K562 (cell line): ENCODE data around the gene EPO. TPM values are rescaled to one million over a fixed set of nuclear protein-coding genes. Genes with fewer than 3 reads are reported as not detected.

Experiments used
- BRD4 ChIP-seq: fragments of 200-600 bp; sonication (generic); IDR thresholded peaks from 2 replicates; pipeline ENCODE4 v1.6.1; 2017; ENCODE audit warnings: inconsistent platforms
- ETS2 ChIP-seq: IDR thresholded peaks from 2 replicates; pipeline ENCODE4 v1.6.1; 2016; ENCODE audit warnings: borderline replicate concordance, missing genetic modification characterization, mild to moderate bottlenecking, moderate library complexity, missing compliant biosample characterization; ENCODE audit not compliant: poor library complexity, severe bottlenecking
- GMEB1 ChIP-seq: fragments of 250-450 bp; sonication (Bioruptor Pico); IDR thresholded peaks from 2 replicates; pipeline ENCODE4 v1.4.0; 2020; ENCODE audit warnings: mild to moderate bottlenecking
- MEF2A ChIP-seq: IDR thresholded peaks from 2 replicates; pipeline ENCODE4 v1.6.1; 2011; ENCODE audit warnings: low read depth, mild to moderate bottlenecking, low read length, moderate library complexity; ENCODE audit not compliant: control insufficient read depth
- MITF ChIP-seq: IDR thresholded peaks from 2 replicates; pipeline ENCODE4 v1.6.1; 2014; ENCODE audit warnings: antibody characterized with exemption
- MXD1 ChIP-seq: fragments of 250-450 bp; sonication (Bioruptor Pico); IDR thresholded peaks from 2 replicates; pipeline ENCODE4 v1.8.0; 2021; ENCODE audit warnings: borderline replicate concordance, mild to moderate bottlenecking, moderate library complexity; ENCODE audit not compliant: poor library complexity, severe bottlenecking
- OTX1 ChIP-seq: fragments of 450-650 bp; formaldehyde crosslinking; IDR thresholded peaks from 2 replicates; pipeline ENCODE4 v1.4.0; 2022; ENCODE audit warnings: mild to moderate bottlenecking
- PCBP1 ChIP-seq: fragments of 200-400 bp; formaldehyde crosslinking; IDR thresholded peaks from 2 replicates; pipeline ENCODE4 v1.6.1; 2018; ENCODE audit warnings: mild to moderate bottlenecking, low read depth, low read length; ENCODE audit not compliant: poor library complexity, severe bottlenecking
- PHF20 ChIP-seq: fragments of 450-650 bp; IDR thresholded peaks from 2 replicates; pipeline ENCODE4 v1.6.1; 2018; ENCODE audit not compliant: partially characterized antibody
- RBM14 ChIP-seq: fragments of 200-400 bp; formaldehyde crosslinking; IDR thresholded peaks from 2 replicates; pipeline ENCODE4 v1.6.1; 2018; ENCODE audit warnings: low read depth, mild to moderate bottlenecking, low read length, moderate library complexity, borderline replicate concordance; ENCODE audit not compliant: insufficient read depth
- RBM15 ChIP-seq: fragments of 200-400 bp; formaldehyde crosslinking; IDR thresholded peaks from 2 replicates; pipeline ENCODE4 v1.6.1; 2018; ENCODE audit warnings: mild to moderate bottlenecking, low read length, moderate library complexity; ENCODE audit not compliant: insufficient read depth
- SETDB1 ChIP-seq: IDR thresholded peaks from one replicate; pipeline ENCODE4 v1.6.1; 2012; ENCODE audit warnings: low read length, control low read depth, inconsistent platforms
- SMAD4 ChIP-seq: fragments of 250-450 bp; sonication (Bioruptor Pico); conservative IDR thresholded peaks from 2 replicates; pipeline ENCODE4 v1.8.0; 2021; ENCODE audit warnings: inconsistent platforms, mild to moderate bottlenecking, moderate library complexity
- UBTF ChIP-seq, 2 experiments: IDR thresholded peaks; 2 replicates each; pipeline ENCODE4 v1.6.1; 2012; ENCODE audit warnings: improper control_type of control experiment in 2 of 2, low read depth in 2 of 2, low read length in 2 of 2, borderline replicate concordance in 1 of 2
- VEZF1 ChIP-seq: fragments of 200-800 bp; sonication (Bioruptor generic); IDR thresholded peaks from 2 replicates; pipeline ENCODE4 v1.6.1; 2017; ENCODE audit warnings: missing genetic modification characterization, missing compliant biosample characterization
- ZNF143 ChIP-seq: sonication (generic); formaldehyde crosslinking; IDR thresholded peaks from 2 replicates; pipeline ENCODE4 v1.9.0; 2022; ENCODE audit warnings: mild to moderate bottlenecking, missing genetic modification reagents
- ZNF347 ChIP-seq: fragments of 450-650 bp; formaldehyde crosslinking; IDR thresholded peaks from 2 replicates; pipeline ENCODE4 v1.4.0; 2020; ENCODE audit warnings: low read depth, mild to moderate bottlenecking, moderate library complexity
- ZNF449 ChIP-seq: fragments of 250-450 bp; sonication (Bioruptor Pico); IDR thresholded peaks from 2 replicates; pipeline ENCODE4 v1.8.0; 2022; ENCODE audit warnings: moderate library complexity, mild to moderate bottlenecking, inconsistent platforms
- ZNF79 ChIP-seq: fragments of 250-450 bp; sonication (Bioruptor Pico); IDR thresholded peaks from 2 replicates; pipeline ENCODE4 v1.4.0; 2020; ENCODE audit warnings: low read depth, mild to moderate bottlenecking, moderate library complexity
- polyA plus RNA-seq, 8 experiments: library from polyadenylated mRNA; depleted of rRNA in 4 of 8; stranded (reverse) in 5 of 8; unstranded in 3 of 8; fragments of >200 nt; fragmentation: Nextera tagmentation in 2 of 8; fragmentation: Illumina TruSeq in 1 of 8; extraction: Ambion mirVana in 2 of 8; extraction: Trizol in 1 of 8; gene quantifications; 2 replicates each; pipeline versions ENCODE4 v1.2.1 to v1.2.3, GENCODE V29; 2011 to 2014; ENCODE audit warnings: inconsistent platforms in 1 of 8, missing spikeins in 1 of 8
- total RNA-seq, 7 experiments: library from RNA; depleted of rRNA in 6 of 7; stranded (reverse); fragments of >200 nt in 6 of 7; fragmentation: Illumina TruSeq in 2 of 7; extraction: Trizol in 2 of 7; gene quantifications; 2 replicates each; pipeline versions ENCODE4 v1.2.1 to v1.2.3, GENCODE V29; 2011 to 2021; ENCODE audit warnings: low replicate concordance in 1 of 7

Gene EPO
- total and polyA plus RNA-seq, 9 of the 15 experiments (the other 6 are each of a cell fraction or from before 2014, with no cell fraction given) = 0.06 to 0.41 (median 0.07) TPM; not detected in 6

GRCh38 chr7:100705320-100705752 is 14.9 kb upstream of the EPO start (continued):
- TF ChIP-seq GMEB1 (no peak), MEF2A (no peak), ZNF347 (CRISPR knock-in tag) (no peak), ZNF449 (CRISPR knock-in tag) (no peak), ZNF79 (no peak), ZNF143 (CRISPR knock-in tag) (no peak), UBTF (IDR thresholded peaks at IDR 0.05; ENCODE audit: borderline replicate concordance in 1 of 2, low read depth in 2 of 2, low read length in 2 of 2) (no peak), RBM14 (0 out of 2 replicates have a peak, but pooled peaks have one; percentile 18), BRD4 (no peak; the same call in 1 of the 2 replicates), ETS2 (tag) (no peak), MXD1 (CRISPR knock-in tag) (no peak), SMAD4 (CRISPR knock-in tag) (peak; percentile 67; the same call in 1 of the 2 replicates), VEZF1 (CRISPR knock-in tag) (no peak), PCBP1 (no peak), SETDB1 (no peak), OTX1 (peak; percentile 79), RBM15 (no peak), PHF20 (no peak), MITF (no peak)
